Glomerular endothelial cell (primary cell): ENCODE results near the gene CTDSP2. TPM values are rescaled to one million over a fixed set of nuclear protein-coding genes. Genes with fewer than 3 reads are reported as not detected.

Experiments
- total RNA-seq: library from RNA; depleted of rRNA; stranded (reverse); fragments of >200 nt; gene quantifications from 2 replicates; pipeline ENCODE4 v1.2.3, GENCODE V29; 2015

CTDSP2 gene
- total RNA-seq, 1 donor from 2014 or later: 106 TPM

Other genes starting within 250 kb of the CTDSP2 start
- gene DTX3, start 241.9 kb downstream of the CTDSP2 start, total RNA-seq: 4.2 and 4.8 TPM in 2 replicates
- gene ARHGEF25, start 235.3 kb downstream of the CTDSP2 start, total RNA-seq: 1.4 and 2.0 TPM in 2 replicates
- gene B4GALNT1, start 213.5 kb downstream of the CTDSP2 start, total RNA-seq: 1.1 and 2.9 TPM in 2 replicates
- 241 and 260 TPM in 2 replicates for gene OS9, start 152.6 kb downstream of the CTDSP2 start, total RNA-seq
- gene AGAP2, start 108.0 kb downstream of the CTDSP2 start, total RNA-seq: 0.47 TPM in 1 of 2 replicates, not detected in the other
- gene TSPAN31, start 101.7 kb downstream of the CTDSP2 start, total RNA-seq: 38.0 and 57.3 TPM in 2 replicates
- gene CDK4, start 94.4 kb downstream of the CTDSP2 start, total RNA-seq: 160 and 197 TPM in 2 replicates
- 6.9 and 8.6 TPM in 2 replicates for gene MARCHF9, start 91.6 kb downstream of the CTDSP2 start, total RNA-seq
- gene CYP27B1, start 79.7 kb downstream of the CTDSP2 start, total RNA-seq: 0.15 and 1.1 TPM in 2 replicates
- gene METTL1, start 74.6 kb downstream of the CTDSP2 start, total RNA-seq: 11.3 and 18.1 TPM in 2 replicates
- 4.7 and 6.9 TPM in 2 replicates for gene EEF1AKMT3, start 74.1 kb downstream of the CTDSP2 start, total RNA-seq
- gene TSFM, start 63.9 kb downstream of the CTDSP2 start, total RNA-seq: 25.3 and 27.9 TPM in 2 replicates
- gene AVIL, start 28.0 kb downstream of the CTDSP2 start, total RNA-seq: 0.39 and 0.99 TPM in 2 replicates
- gene ATP23, start 94.8 kb upstream of the CTDSP2 start, total RNA-seq: 6.6 and 7.5 TPM in 2 replicates